GM23338 (cell line): ENCODE results near the gene KCTD10.

Experiments used
- CREB1 ChIP-seq: fragments of 250-450 bp; sonication (Bioruptor Pico); IDR thresholded peaks from 2 replicates; pipeline ENCODE4 v1.5.0; 2020; ENCODE audit warnings: low read depth, mild to moderate bottlenecking, moderate library complexity
- CTCF ChIP-seq, 2 experiments: fragments of 200-600 bp in 1 of 2; sonication (generic) in 1 of 2; conservative IDR thresholded peaks; 2 replicates each; pipeline versions ENCODE4 v1.5.1 to v1.6.1; 2016 to 2017; ENCODE audit warnings: antibody characterized with exemption in 2 of 2, low read depth in 2 of 2, mild to moderate bottlenecking in 2 of 2, moderate library complexity in 1 of 2
- EZH2 ChIP-seq: fragments of 200-600 bp; sonication (generic); IDR thresholded peaks from one replicate; pipeline ENCODE4 v1.8.0; 2017; ENCODE audit warnings: antibody characterized with exemption, mild to moderate bottlenecking, low read depth; ENCODE audit not compliant: unreplicated experiment
- EZH2phosphoT487 ChIP-seq: fragments of 200-600 bp; sonication (generic); IDR thresholded peaks from one replicate; pipeline ENCODE4 v1.8.1; 2018; ENCODE audit warnings: antibody characterized with exemption; ENCODE audit not compliant: unreplicated experiment
- JUNB ChIP-seq: IDR thresholded peaks from one replicate; pipeline ENCODE4 v1.6.1; 2016; ENCODE audit warnings: antibody characterized with exemption; ENCODE audit not compliant: unreplicated experiment
- NANOG ChIP-seq: IDR thresholded peaks from 2 replicates; pipeline ENCODE4 v1.6.1; 2016; ENCODE audit warnings: antibody characterized with exemption, borderline replicate concordance
- POLR2AphosphoS5 ChIP-seq: IDR thresholded peaks from 2 replicates; pipeline ENCODE4 v1.6.1; 2016; ENCODE audit warnings: antibody characterized with exemption, low read depth
- REST ChIP-seq: IDR thresholded peaks from one replicate; pipeline ENCODE4 v1.6.1; 2018; ENCODE audit warnings: antibody characterized with exemption; ENCODE audit not compliant: unreplicated experiment
- STAT1 ChIP-seq: IDR thresholded peaks from one replicate; pipeline ENCODE4 v1.6.1; 2016; ENCODE audit warnings: antibody characterized with exemption; ENCODE audit not compliant: unreplicated experiment
- ZNF114 ChIP-seq: fragments of 250-450 bp; sonication (Bioruptor Pico); IDR thresholded peaks from 2 replicates; pipeline ENCODE4 v1.5.0; 2020; ENCODE audit warnings: mild to moderate bottlenecking, moderate library complexity
- ZNF331 ChIP-seq: fragments of 250-450 bp; sonication (Bioruptor Pico); IDR thresholded peaks from 2 replicates; pipeline ENCODE4 v1.5.0; 2020; ENCODE audit warnings: low read depth, mild to moderate bottlenecking, moderate library complexity
- ZNF462 ChIP-seq: fragments of 250-450 bp; sonication (Bioruptor Pico); IDR thresholded peaks from 2 replicates; pipeline ENCODE4 v1.5.0; 2020; ENCODE audit warnings: mild to moderate bottlenecking, moderate library complexity
- TF ChIP-seq, protein P1 (sequence below): IDR thresholded peaks from 2 replicates; pipeline ENCODE4 v1.6.1; 2016; ENCODE audit warnings: antibody characterized with exemption

DNA sequence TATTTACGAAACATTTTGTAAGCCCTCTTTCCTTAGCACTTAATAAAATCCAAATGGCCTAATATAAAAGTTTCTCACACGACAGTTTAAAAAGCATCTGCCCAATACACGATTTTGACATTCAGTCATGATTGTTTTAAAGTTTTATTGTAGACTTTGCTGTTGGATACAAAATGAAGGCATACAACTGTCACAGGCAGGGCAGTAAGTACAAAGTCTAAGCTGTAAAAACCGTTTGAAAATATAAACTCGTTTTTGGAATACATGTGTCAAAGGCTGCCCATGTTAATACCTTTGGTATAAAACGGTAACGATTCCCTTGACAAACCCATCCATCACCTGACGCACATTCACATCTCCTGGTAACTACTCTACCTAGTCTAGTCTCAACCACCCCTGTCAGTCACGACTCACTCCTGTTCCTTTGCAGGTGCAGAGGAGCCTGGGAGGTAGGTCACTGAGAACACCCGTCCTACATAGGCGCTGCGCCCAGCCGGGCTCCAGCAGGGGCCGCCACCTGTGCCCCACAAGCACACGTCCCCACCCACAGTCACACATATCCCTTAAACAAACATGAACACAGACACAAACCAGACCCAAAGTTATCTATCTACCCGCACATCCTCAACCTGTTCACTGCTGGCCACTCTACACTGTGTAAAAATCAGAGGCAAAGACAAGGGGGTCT is 27.1 kb downstream of the KCTD10 start:
- peak; percentile 67 to 75 for TF ChIP-seq CTCF (conservative IDR thresholded peaks at IDR 0.05; ENCODE audit: low read depth in 2 of 2)
- TF ChIP-seq EZH2: no peak
- no peak for TF ChIP-seq CREB1
- TF ChIP-seq POLR2AphosphoS5: no peak
- no peak for TF ChIP-seq NANOG
- no peak for TF ChIP-seq ZNF114 (CRISPR knock-in tag)
- no peak for TF ChIP-seq EZH2phosphoT487
- TF ChIP-seq ZNF331 (CRISPR knock-in tag): no peak
- TF ChIP-seq REST: no peak
- TF ChIP-seq JUNB: no peak
- TF ChIP-seq, protein P1, sequence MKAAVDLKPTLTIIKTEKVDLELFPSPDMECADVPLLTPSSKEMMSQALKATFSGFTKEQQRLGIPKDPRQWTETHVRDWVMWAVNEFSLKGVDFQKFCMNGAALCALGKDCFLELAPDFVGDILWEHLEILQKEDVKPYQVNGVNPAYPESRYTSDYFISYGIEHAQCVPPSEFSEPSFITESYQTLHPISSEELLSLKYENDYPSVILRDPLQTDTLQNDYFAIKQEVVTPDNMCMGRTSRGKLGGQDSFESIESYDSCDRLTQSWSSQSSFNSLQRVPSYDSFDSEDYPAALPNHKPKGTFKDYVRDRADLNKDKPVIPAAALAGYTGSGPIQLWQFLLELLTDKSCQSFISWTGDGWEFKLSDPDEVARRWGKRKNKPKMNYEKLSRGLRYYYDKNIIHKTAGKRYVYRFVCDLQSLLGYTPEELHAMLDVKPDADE: no peak
- no peak for TF ChIP-seq ZNF462 (CRISPR knock-in tag)
- no peak for TF ChIP-seq STAT1
